HL-60 (cell line): ENCODE measurements around the gene IGSF10.

Experiments
- CTCF ChIP-seq: IDR thresholded peaks from one replicate; pipeline ENCODE4 v1.5.1; 2011; ENCODE audit warnings: low read length, control low read depth, inconsistent platforms; ENCODE audit not compliant: insufficient read depth
- POLR2AphosphoS5 ChIP-seq: IDR thresholded peaks from 2 replicates; pipeline ENCODE4 v1.6.1; 2012; ENCODE audit warnings: low read depth

GRCh38 chr3:151412989-151413388 lies 47.9 kb downstream of the IGSF10 start:
- TF ChIP-seq CTCF (no peak), POLR2AphosphoS5 (no peak)
